H9 (cell line): ENCODE results near the gene APLP2. TPM values are rescaled to one million over a fixed set of nuclear protein-coding genes. Genes with fewer than 3 reads are reported as not detected.

Experiments used
- DNase-seq: peaks from one replicate; pipeline ENCODE4 v3.0.0-alpha.2; 2017
- H2AFZ ChIP-seq: one replicate; pipeline ENCODE4 v1.6.1; 2013; ENCODE audit warnings: mild to moderate bottlenecking, low read length, control low read depth, moderate library complexity
- H2AK5ac ChIP-seq: 2 replicates; pipeline ENCODE4 v1.6.1; 2013; ENCODE audit warnings: low read length, control low read depth, mixed read lengths; ENCODE audit not compliant: insufficient read length
- H2BK120ac ChIP-seq: one replicate; pipeline ENCODE4 v1.6.1; 2013; ENCODE audit warnings: low read depth, mild to moderate bottlenecking, low read length, control low read depth, inconsistent platforms; ENCODE audit not compliant: poor library complexity, severe bottlenecking
- H2BK12ac ChIP-seq: 2 replicates; pipeline ENCODE4 v1.6.1; 2013; ENCODE audit warnings: low read length, control low read depth, mixed read lengths, low read depth; ENCODE audit not compliant: insufficient read length
- H2BK15ac ChIP-seq: 2 replicates; pipeline ENCODE4 v1.6.1; 2013; ENCODE audit warnings: low read depth, low read length, control low read depth
- H2BK20ac ChIP-seq: one replicate; pipeline ENCODE4 v1.6.1; 2013; ENCODE audit warnings: low read depth, mild to moderate bottlenecking, low read length, control low read depth, inconsistent platforms; ENCODE audit not compliant: poor library complexity, severe bottlenecking
- H2BK5ac ChIP-seq: 2 replicates; pipeline ENCODE4 v1.6.1; 2013; ENCODE audit warnings: low read length, control low read depth, mixed read lengths; ENCODE audit not compliant: insufficient read length
- H3K14ac ChIP-seq: 2 replicates; pipeline ENCODE4 v1.6.1; 2013; ENCODE audit warnings: low read length, control low read depth; ENCODE audit not compliant: insufficient read depth
- H3K18ac ChIP-seq: 2 replicates; pipeline ENCODE4 v1.6.1; 2013; ENCODE audit warnings: low read depth, mild to moderate bottlenecking, mixed read lengths, low read length, control low read depth; ENCODE audit not compliant: insufficient read length
- H3K23ac ChIP-seq: 2 replicates; pipeline ENCODE4 v1.6.1; 2013; ENCODE audit warnings: low read length, control low read depth, mixed read lengths, low read depth; ENCODE audit not compliant: insufficient read length
- H3K23me2 ChIP-seq: 2 replicates; pipeline ENCODE4 v1.6.1; 2013; ENCODE audit warnings: low read depth, mild to moderate bottlenecking, mixed read lengths, low read length, control low read depth; ENCODE audit not compliant: insufficient read length, poor library complexity, severe bottlenecking
- H3K27ac ChIP-seq: 2 replicates; pipeline ENCODE4 v1.5.1; 2013; ENCODE audit warnings: low read length, control low read depth, mixed read lengths, low read depth; ENCODE audit not compliant: insufficient read length
- H3K27me3 ChIP-seq: 2 replicates; pipeline ENCODE4 v1.6.1; 2013; ENCODE audit warnings: low read length, control low read depth, inconsistent platforms; ENCODE audit not compliant: insufficient read depth
- H3K4ac ChIP-seq: 2 replicates; pipeline ENCODE4 v1.6.1; 2013; ENCODE audit warnings: low read depth, mild to moderate bottlenecking, control low read depth, inconsistent platforms, low read length, moderate library complexity
- H3K4me1 ChIP-seq: 2 replicates; pipeline ENCODE4 v1.6.1; 2013; ENCODE audit warnings: low read length, control low read depth, inconsistent platforms; ENCODE audit not compliant: insufficient read depth
- H3K4me2 ChIP-seq: 2 replicates; pipeline ENCODE4 v1.6.1; 2013; ENCODE audit warnings: low read length, control low read depth, mixed read lengths; ENCODE audit not compliant: insufficient read length, insufficient read depth
- H3K56ac ChIP-seq: 2 replicates; pipeline ENCODE4 v1.6.1; 2013; ENCODE audit warnings: low read depth, mild to moderate bottlenecking, mixed read lengths, low read length, control low read depth; ENCODE audit not compliant: insufficient read length
- H3K79me1 ChIP-seq: 2 replicates; pipeline ENCODE4 v1.6.1; 2013; ENCODE audit warnings: low read depth, mild to moderate bottlenecking, moderate library complexity, low read length, control low read depth, inconsistent platforms; ENCODE audit not compliant: insufficient read depth, poor library complexity, severe bottlenecking
- H3K79me2 ChIP-seq: 2 replicates; pipeline ENCODE4 v1.6.1; 2013; ENCODE audit warnings: low read length, control low read depth, inconsistent platforms; ENCODE audit not compliant: insufficient read depth
- H3K9ac ChIP-seq: 2 replicates; pipeline ENCODE4 v1.6.1; 2013; ENCODE audit warnings: low read length, control low read depth, mixed read lengths; ENCODE audit not compliant: insufficient read length; ENCODE audit errors: extremely low read depth
- H3K9me3 ChIP-seq: one replicate; pipeline ENCODE4 v1.6.1; 2013; ENCODE audit warnings: low read depth, low read length, inconsistent platforms; ENCODE audit not compliant: control insufficient read depth
- H3T11ph ChIP-seq: one replicate; pipeline ENCODE4 v1.6.1; 2013; ENCODE audit warnings: mild to moderate bottlenecking, low read length, control low read depth, inconsistent platforms
- H4K20me1 ChIP-seq: one replicate; pipeline ENCODE4 v1.6.1; 2013; ENCODE audit not compliant: control insufficient read depth, insufficient read length, insufficient read depth
- H4K5ac ChIP-seq: 2 replicates; pipeline ENCODE4 v1.6.1; 2013; ENCODE audit warnings: low read depth, mild to moderate bottlenecking, mixed read lengths, low read length, control low read depth; ENCODE audit not compliant: insufficient read length
- H4K8ac ChIP-seq: replicated peaks from 2 replicates; pipeline ENCODE4 v1.6.1; 2013; ENCODE audit warnings: low read length, control low read depth, mixed read lengths, low read depth; ENCODE audit not compliant: insufficient read length
- H4K91ac ChIP-seq: 2 replicates; pipeline ENCODE4 v1.6.1; 2013; ENCODE audit warnings: low read depth, mild to moderate bottlenecking, moderate library complexity, mixed read lengths, low read length, control low read depth; ENCODE audit not compliant: insufficient read length
- H3K27ac Mint-ChIP-seq, 3 experiments: 2 replicates in 2 of 3; 3 replicates in 1 of 3; pipeline ENCODE4 v1.8.0; 2020 to 2021; ENCODE audit warnings: mixed read lengths in 3 of 3, mild to moderate bottlenecking in 1 of 3, moderate library complexity in 1 of 3
- H3K27me3 Mint-ChIP-seq: 2 replicates; pipeline ENCODE4 v1.8.0; 2021; ENCODE audit warnings: low read depth, mild to moderate bottlenecking, moderate library complexity, mixed read lengths
- H3K36me3 Mint-ChIP-seq, 3 experiments: 2 replicates in 2 of 3; 3 replicates in 1 of 3; pipeline ENCODE4 v1.8.0; 2020 to 2021; ENCODE audit warnings: low read depth in 3 of 3, mixed read lengths in 3 of 3; ENCODE audit not compliant: insufficient read depth in 1 of 3
- H3K4me1 Mint-ChIP-seq, 2 experiments: 2 replicates each; pipeline ENCODE4 v1.8.0; 2020; ENCODE audit warnings: mixed read lengths in 2 of 2
- H3K4me3 Mint-ChIP-seq, 2 experiments: 2 replicates in 1 of 2; 3 replicates in 1 of 2; pipeline ENCODE4 v1.8.0; 2020 to 2021; ENCODE audit warnings: mild to moderate bottlenecking in 2 of 2, mixed read lengths in 2 of 2, moderate library complexity in 1 of 2
- H3K9me3 Mint-ChIP-seq, 2 experiments: 2 replicates in 1 of 2; 3 replicates in 1 of 2; pipeline ENCODE4 v1.8.0; 2020; ENCODE audit warnings: mild to moderate bottlenecking in 2 of 2, mixed read lengths in 2 of 2, moderate library complexity in 1 of 2
- CTCF ChIP-seq: fragments of 200-600 bp; sonication (generic); conservative IDR thresholded peaks from 3 replicates; pipeline ENCODE4 v1.8.0; 2021; ENCODE audit warnings: antibody characterized with exemption, mild to moderate bottlenecking
- WGBS: extraction: QIAGEN DNeasy Blood & Tissue Kit; methylation state at CpG from one replicate; pipeline ENCODE4 v1.1.7; 2013; ENCODE audit warnings: missing lambda C conversion rate, low lambda C conversion rate, mixed read lengths; ENCODE audit not compliant: insufficient read length; ENCODE audit errors: extremely low coverage; 5-methylcytosine and 5-hydroxymethylcytosine counted together
- total RNA-seq: library from RNA; stranded (reverse); gene quantifications from 2 replicates; pipeline ENCODE4 v1.2.1, GENCODE V29; 2021

APLP2 gene
- total RNA-seq, 1 experiment from 2014 or later = 328 TPM

- no peak overlapping the region for H3K4ac ChIP-seq
Observed at GRCh38 chr11:130066338-130066737, 3.4 kb upstream of the APLP2 start.

More at GRCh38 chr11:130066338-130066737, 3.4 kb upstream of the APLP2 start:
- Histone ChIP-seq H2BK120ac (no peak overlapping the region), H4K20me1 (no peaks in the 10 kb centered on the region), H2BK12ac (no peak overlapping the region), H3K27me3 (no peaks in the 10 kb centered on the region; the same call in 1 of the 2 replicates), H3K18ac (no peak overlapping the region), H3T11ph (no peak overlapping the region), H4K91ac (no peak overlapping the region), H3K14ac (no peak overlapping the region), H2BK15ac (no peak overlapping the region), H3K9ac (no peak overlapping the region), H3K23ac (no peak overlapping the region), H4K8ac (no peak overlapping the region), H3K23me2 (peaks cover 16% of the 10 kb centered on the region), H3K9me3 (no peaks in the 10 kb centered on the region), H3K27ac (no peak overlapping the region), H3K56ac (no peak overlapping the region), H3K79me2 (peaks cover 4% of the 10 kb centered on the region; the same call in 1 of the 2 replicates), H4K5ac (no peak overlapping the region), H2AK5ac (no peak overlapping the region), H2BK5ac (no peak overlapping the region), H3K4me2 (no peak overlapping the region), H2BK20ac (no peak overlapping the region), H3K4me1 (no peaks in the 10 kb centered on the region), H2AFZ (no peak overlapping the region), H3K79me1 (no peaks in the 10 kb centered on the region)
- H3K4me3 Mint-ChIP-seq = no peak overlapping the region
- H3K4me1 Mint-ChIP-seq = peaks cover 26 to 29% of the 10 kb centered on the region in 2 experiments
- peaks cover 33% of the 10 kb centered on the region for H3K27me3 Mint-ChIP-seq
- H3K36me3 Mint-ChIP-seq = peaks cover 0 to 2% (median 0%) of the 10 kb centered on the region in 3 experiments; a peak in 1 of 7 replicates
- no peak for TF ChIP-seq CTCF
- no CpG with 5 or more reads among the region's 5 CpGs for WGBS
- peaks cover 0 to 2% of the 10 kb centered on the region in 2 experiments; a peak in 1 of 5 replicates for H3K9me3 Mint-ChIP-seq
- H3K27ac Mint-ChIP-seq = no peak overlapping the region
- DNase-seq = no peak
